Karpas-422 (cell line): ENCODE data around the gene NRG3. TPM values are rescaled to one million over a fixed set of nuclear protein-coding genes. Genes with fewer than 3 reads are reported as not detected.

Experiments used
- DNase-seq: peaks from one replicate; pipeline ENCODE4 v3.0.0-alpha.2; 2015
- H2AFZ ChIP-seq: fragments of 200-600 bp; sonication (generic); 2 replicates; pipeline ENCODE4 v1.6.1; 2014; ENCODE audit warnings: antibody characterized with exemption, low read length, mixed read lengths
- H3K27ac ChIP-seq: fragments of 200-600 bp; sonication (generic); 2 replicates; pipeline ENCODE4 v1.5.1; 2014; ENCODE audit warnings: mild to moderate bottlenecking, low read length, moderate library complexity
- H3K27me3 ChIP-seq: fragments of 200-600 bp; sonication (generic); 2 replicates; pipeline ENCODE4 v1.6.1; 2014; ENCODE audit warnings: low read length, mixed read lengths
- H3K36me3 ChIP-seq: fragments of 200-600 bp; sonication (generic); 2 replicates; pipeline ENCODE4 v1.6.1; 2014; ENCODE audit warnings: low read length, mixed read lengths; ENCODE audit not compliant: insufficient read depth
- H3K4me1 ChIP-seq: fragments of 200-600 bp; sonication (generic); 2 replicates; pipeline ENCODE4 v1.6.1; 2014; ENCODE audit warnings: mild to moderate bottlenecking, low read length, mixed read lengths
- H3K4me2 ChIP-seq: fragments of 200-600 bp; sonication (generic); 2 replicates; pipeline ENCODE4 v1.6.1; 2014; ENCODE audit warnings: low read length, low read depth, mild to moderate bottlenecking; ENCODE audit not compliant: poor library complexity, severe bottlenecking
- H3K4me3 ChIP-seq: fragments of 200-600 bp; sonication (generic); 2 replicates; pipeline ENCODE4 v1.5.1; 2014; ENCODE audit warnings: mild to moderate bottlenecking, antibody characterized with exemption, low read length, mixed read lengths
- H3K79me2 ChIP-seq: fragments of 200-600 bp; sonication (generic); 2 replicates; pipeline ENCODE4 v1.6.1; 2014; ENCODE audit warnings: mild to moderate bottlenecking, low read length, mixed read lengths
- H3K9ac ChIP-seq: fragments of 200-600 bp; sonication (generic); 2 replicates; pipeline ENCODE4 v1.6.0; 2014; ENCODE audit warnings: low read length
- H3K9me2 ChIP-seq: fragments of 200-600 bp; sonication (generic), shearing (Covaris generic); replicated peaks from 2 replicates; pipeline ENCODE4 v1.6.0; 2014; ENCODE audit warnings: mild to moderate bottlenecking, low read length, moderate library complexity; ENCODE audit not compliant: insufficient read depth
- H3K9me3 ChIP-seq: fragments of 300-700, 200-600 bp; sonication (generic); 2 replicates; pipeline ENCODE4 v1.6.1; 2014; ENCODE audit warnings: low read length, mixed read lengths
- H4K20me1 ChIP-seq: fragments of 200-600 bp; sonication (generic); 2 replicates; pipeline ENCODE4 v1.6.1; 2014; ENCODE audit warnings: mild to moderate bottlenecking, antibody characterized with exemption, low read length, low read depth; ENCODE audit not compliant: insufficient read depth
- total RNA-seq: library from RNA; depleted of rRNA; stranded (reverse); fragments of >200 nt; shearing (Covaris generic); gene quantifications from 2 replicates; pipeline ENCODE4 v1.2.3, GENCODE V29; 2014; ENCODE audit warnings: low replicate concordance

Gene NRG3
- total RNA-seq, 1 experiment from 2014 or later: not detected

DNA sequence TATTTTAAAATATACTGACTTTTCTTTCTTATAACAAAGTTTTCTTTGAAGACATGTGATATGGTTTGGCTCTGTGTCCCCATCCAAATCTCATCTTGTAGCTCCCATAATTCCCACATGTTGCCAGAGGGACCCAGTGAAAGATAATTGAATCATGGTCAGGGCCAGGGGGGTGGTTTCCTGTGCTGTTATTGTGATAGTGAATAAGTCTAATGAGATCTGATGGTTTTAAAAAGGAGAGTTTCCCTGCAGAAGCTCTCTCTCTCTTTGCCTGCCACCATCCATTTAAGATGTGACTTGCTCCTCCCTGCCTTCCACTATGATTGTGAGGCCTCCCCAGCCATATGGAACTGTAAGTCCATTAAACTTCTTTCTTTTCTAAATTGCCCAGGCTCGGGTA is 768.1 kb downstream of the NRG3 start:
- no peaks in the 10 kb centered on the region for H3K36me3 ChIP-seq
- H3K4me2 ChIP-seq: no peak overlapping the region
- no peaks in the 10 kb centered on the region for H3K9me3 ChIP-seq
- no peaks in the 10 kb centered on the region for H4K20me1 ChIP-seq
- H3K27me3 ChIP-seq: no peaks in the 10 kb centered on the region
- H3K9ac ChIP-seq: no peak overlapping the region
- no peak for DNase-seq
- no peak overlapping the region for H3K27ac ChIP-seq
- H3K4me3 ChIP-seq: no peak overlapping the region
- H3K79me2 ChIP-seq: no peaks in the 10 kb centered on the region
- no peaks in the 10 kb centered on the region for H3K4me1 ChIP-seq
- H2AFZ ChIP-seq: no peak overlapping the region
- H3K9me2 ChIP-seq: no peaks in the 10 kb centered on the region

- no peaks in the 10 kb centered on the region for H3K4me1 ChIP-seq
- H3K36me3 ChIP-seq: no peaks in the 10 kb centered on the region
- no peak overlapping the region for H3K27ac ChIP-seq
- no peak overlapping the region for H3K9ac ChIP-seq
- no peak overlapping the region for H3K4me3 ChIP-seq
- H3K9me3 ChIP-seq: no peaks in the 10 kb centered on the region
- no peaks in the 10 kb centered on the region for H4K20me1 ChIP-seq
- H3K27me3 ChIP-seq: no peaks in the 10 kb centered on the region
- no peaks in the 10 kb centered on the region for H3K79me2 ChIP-seq
- no peak overlapping the region for H2AFZ ChIP-seq
- H3K4me2 ChIP-seq: no peak overlapping the region
- no peaks in the 10 kb centered on the region for H3K9me2 ChIP-seq
- DNase-seq: no peak
Observed at GRCh38 chr10:82643601-82644000, 768.6 kb downstream of the NRG3 start.

- Histone ChIP-seq H3K4me2 (no peak overlapping the region), H3K79me2 (no peaks in the 10 kb centered on the region), H3K27ac (no peak overlapping the region), H3K4me3 (no peak overlapping the region), H2AFZ (no peak overlapping the region), H3K9ac (no peak overlapping the region), H3K9me2 (no peaks in the 10 kb centered on the region), H3K27me3 (no peaks in the 10 kb centered on the region), H3K4me1 (no peaks in the 10 kb centered on the region), H3K36me3 (no peaks in the 10 kb centered on the region), H4K20me1 (no peaks in the 10 kb centered on the region), H3K9me3 (no peaks in the 10 kb centered on the region)
- no peak for DNase-seq
Observed at GRCh38 chr10:82645221-82645620, 770.2 kb downstream of the NRG3 start.

DNA sequence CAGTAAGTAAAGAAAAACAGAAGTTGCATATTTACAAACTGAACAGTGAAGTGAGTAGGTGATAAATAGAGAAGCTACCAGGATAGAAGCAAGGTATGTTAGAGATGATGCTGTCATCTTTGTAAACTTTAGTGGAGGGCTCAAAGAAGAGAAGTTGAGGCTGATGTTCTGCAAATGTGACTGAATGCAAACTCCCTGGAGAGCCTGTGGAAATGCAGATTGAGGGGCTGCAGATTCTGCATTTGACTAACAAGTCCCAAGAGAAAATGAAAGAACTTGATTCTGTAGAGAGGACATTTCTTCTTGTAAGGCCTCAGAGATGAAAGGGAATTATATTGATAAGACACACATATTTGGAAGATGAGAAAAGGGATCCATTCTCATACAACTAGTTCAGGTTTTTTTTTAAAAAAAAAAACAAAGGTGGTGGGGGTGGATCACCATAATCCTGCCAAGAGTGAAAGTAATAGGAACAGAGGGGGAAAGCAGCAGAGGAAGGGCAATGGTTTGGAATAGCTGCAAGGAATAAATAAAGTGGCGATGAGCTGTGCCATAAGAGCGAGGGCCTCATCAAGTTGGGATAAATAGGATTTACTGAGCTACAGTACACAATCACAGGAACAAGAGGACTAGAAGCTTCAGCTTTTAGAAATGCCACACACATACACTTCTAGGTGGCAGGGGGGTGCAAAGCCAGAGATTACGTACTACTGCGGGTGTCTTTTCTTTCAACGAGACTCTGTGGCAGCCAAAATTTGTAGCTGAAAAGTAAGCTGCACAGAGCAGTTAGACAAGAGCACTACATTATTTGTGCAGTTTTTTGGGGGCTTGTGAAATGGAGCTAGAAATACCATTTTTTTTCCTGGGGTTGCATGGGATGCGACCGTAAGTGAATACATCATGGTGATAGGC is 778.5 kb downstream of the NRG3 start:
- no peaks in the 10 kb centered on the region for H3K36me3 ChIP-seq
- H3K9me3 ChIP-seq: no peaks in the 10 kb centered on the region
- no peaks in the 10 kb centered on the region for H3K27me3 ChIP-seq
- H3K4me2 ChIP-seq: no peak overlapping the region
- H2AFZ ChIP-seq: no peak overlapping the region
- H3K4me1 ChIP-seq: no peaks in the 10 kb centered on the region
- no peak overlapping the region for H3K4me3 ChIP-seq
- H3K9ac ChIP-seq: no peak overlapping the region
- no peaks in the 10 kb centered on the region for H3K9me2 ChIP-seq
- DNase-seq: no peak
- no peaks in the 10 kb centered on the region for H3K79me2 ChIP-seq
- no peak overlapping the region for H3K27ac ChIP-seq
- no peaks in the 10 kb centered on the region for H4K20me1 ChIP-seq

- H4K20me1 ChIP-seq: no peaks in the 10 kb centered on the region
- H3K9me3 ChIP-seq: no peaks in the 10 kb centered on the region
- no peaks in the 10 kb centered on the region for H3K9me2 ChIP-seq
- H2AFZ ChIP-seq: no peak overlapping the region
- H3K27me3 ChIP-seq: no peaks in the 10 kb centered on the region
- H3K4me2 ChIP-seq: no peak overlapping the region
- H3K36me3 ChIP-seq: no peaks in the 10 kb centered on the region
- no peak overlapping the region for H3K9ac ChIP-seq
- no peak overlapping the region for H3K4me3 ChIP-seq
- no peak overlapping the region for H3K27ac ChIP-seq
- no peaks in the 10 kb centered on the region for H3K4me1 ChIP-seq
- no peak for DNase-seq
- no peaks in the 10 kb centered on the region for H3K79me2 ChIP-seq
Observed at GRCh38 chr10:82660205-82660604, 785.2 kb downstream of the NRG3 start.

- Histone ChIP-seq H3K79me2 (no peaks in the 10 kb centered on the region), H3K9ac (no peak overlapping the region), H4K20me1 (no peaks in the 10 kb centered on the region), H3K4me3 (no peak overlapping the region), H3K27ac (no peak overlapping the region), H3K4me2 (no peak overlapping the region), H3K9me3 (no peaks in the 10 kb centered on the region), H3K9me2 (no peaks in the 10 kb centered on the region), H3K4me1 (no peaks in the 10 kb centered on the region), H2AFZ (no peak overlapping the region), H3K36me3 (no peaks in the 10 kb centered on the region), H3K27me3 (no peaks in the 10 kb centered on the region)
- DNase-seq: no peak
Observed at GRCh38 chr10:82660986-82661385, 786.0 kb downstream of the NRG3 start.

DNA sequence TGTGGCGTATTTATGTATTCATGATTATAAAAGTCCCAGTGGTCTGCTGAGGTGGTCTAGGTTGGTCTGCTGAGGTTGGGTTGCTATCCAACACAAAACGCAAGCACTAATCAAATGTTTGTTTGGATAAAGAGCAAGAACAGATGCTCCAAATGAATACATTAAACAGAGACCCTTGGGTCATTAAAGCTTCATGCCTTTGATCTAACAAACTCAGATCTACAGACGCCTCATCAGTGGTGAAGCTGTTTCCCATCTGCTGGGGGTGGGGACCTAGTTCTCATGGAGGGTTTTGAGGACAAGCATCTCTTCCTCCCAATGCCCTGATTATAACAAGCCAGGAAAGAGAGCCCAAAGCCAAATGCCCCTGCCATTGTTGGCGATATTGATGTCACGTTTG is 786.7 kb downstream of the NRG3 start:
- Histone ChIP-seq H3K4me2 (no peak overlapping the region), H3K4me3 (no peak overlapping the region)
- DNase-seq: no peak

GRCh38 chr10:82668221-82668895 is 793.4 kb downstream of the NRG3 start:
- no peaks in the 10 kb centered on the region for H3K4me1 ChIP-seq
- H3K4me2 ChIP-seq: no peak overlapping the region
- no peaks in the 10 kb centered on the region for H4K20me1 ChIP-seq
- H3K79me2 ChIP-seq: no peaks in the 10 kb centered on the region
- H2AFZ ChIP-seq: no peak overlapping the region
- H3K9me3 ChIP-seq: no peaks in the 10 kb centered on the region
- H3K27me3 ChIP-seq: no peaks in the 10 kb centered on the region
- no peaks in the 10 kb centered on the region for H3K36me3 ChIP-seq
- no peak overlapping the region for H3K27ac ChIP-seq
- no peak overlapping the region for H3K9ac ChIP-seq
- H3K9me2 ChIP-seq: no peaks in the 10 kb centered on the region
- DNase-seq: no peak
- H3K4me3 ChIP-seq: no peak overlapping the region

More for the DNA sequence above, 786.7 kb downstream of the NRG3 start:
- Histone ChIP-seq H3K79me2 (no peaks in the 10 kb centered on the region), H3K9ac (no peak overlapping the region), H3K4me1 (no peaks in the 10 kb centered on the region), H3K9me3 (no peaks in the 10 kb centered on the region), H3K27me3 (no peaks in the 10 kb centered on the region), H4K20me1 (no peaks in the 10 kb centered on the region), H2AFZ (no peak overlapping the region), H3K36me3 (no peaks in the 10 kb centered on the region), H3K9me2 (no peaks in the 10 kb centered on the region), H3K27ac (no peak overlapping the region)
